HG03354 (cell line): Measurements from ENCODE around the gene SNX9.
A peak's percentile ranks its signal among the peaks of the same experiment; 100 is the strongest.
"Not testable (repeated sequence)": the region's sequence is repeated elsewhere in the genome, so short reads cannot be mapped to it uniquely, and the experiment has no call there.

Experiments
- ATAC-seq: cut with Tn5 transposase; IDR thresholded peaks from one replicate; pipeline ENCODE4 v1.9.1; 2021; ENCODE audit warnings: mild to moderate bottlenecking; ENCODE audit not compliant: unreplicated experiment, poor library complexity, severe bottlenecking

SNX9 gene

DNA sequence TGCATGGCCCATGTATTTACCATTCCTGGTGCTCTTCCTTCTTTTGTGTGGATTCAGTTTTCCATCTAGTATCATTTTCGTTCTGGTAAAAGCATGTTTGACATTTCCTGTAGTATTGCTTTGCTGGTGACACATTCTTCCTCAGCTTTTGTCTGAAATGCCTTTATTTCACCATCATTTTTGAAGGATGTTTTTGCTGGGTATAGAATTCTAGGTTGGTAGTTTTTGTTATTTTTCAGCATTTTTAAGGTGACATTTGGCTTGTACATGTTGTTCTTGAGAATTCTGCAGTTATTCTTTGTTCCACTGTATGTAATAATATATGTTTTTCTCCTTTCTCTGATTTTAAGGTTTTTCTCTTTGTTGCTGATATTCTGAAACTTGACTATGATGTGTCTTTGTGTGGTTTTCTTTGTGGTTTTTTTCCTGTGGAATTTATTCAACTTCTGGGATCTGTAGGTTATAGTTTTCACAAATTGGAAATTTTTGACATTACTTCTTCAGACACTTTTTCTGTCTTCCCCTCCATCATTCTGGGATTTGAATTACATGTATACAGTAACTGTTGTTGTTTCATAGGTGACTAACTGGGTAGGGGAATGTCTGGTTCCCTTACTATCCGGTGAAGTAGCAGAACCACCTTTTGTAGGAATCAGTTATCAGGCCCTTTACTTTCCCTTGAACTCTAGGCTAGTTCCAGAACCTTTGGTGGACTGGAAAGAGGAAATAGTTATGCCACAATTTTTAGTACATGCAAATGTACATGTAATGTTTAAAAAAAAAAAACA lies 30.2 kb downstream of the SNX9 start:
- no peak for ATAC-seq

DNA sequence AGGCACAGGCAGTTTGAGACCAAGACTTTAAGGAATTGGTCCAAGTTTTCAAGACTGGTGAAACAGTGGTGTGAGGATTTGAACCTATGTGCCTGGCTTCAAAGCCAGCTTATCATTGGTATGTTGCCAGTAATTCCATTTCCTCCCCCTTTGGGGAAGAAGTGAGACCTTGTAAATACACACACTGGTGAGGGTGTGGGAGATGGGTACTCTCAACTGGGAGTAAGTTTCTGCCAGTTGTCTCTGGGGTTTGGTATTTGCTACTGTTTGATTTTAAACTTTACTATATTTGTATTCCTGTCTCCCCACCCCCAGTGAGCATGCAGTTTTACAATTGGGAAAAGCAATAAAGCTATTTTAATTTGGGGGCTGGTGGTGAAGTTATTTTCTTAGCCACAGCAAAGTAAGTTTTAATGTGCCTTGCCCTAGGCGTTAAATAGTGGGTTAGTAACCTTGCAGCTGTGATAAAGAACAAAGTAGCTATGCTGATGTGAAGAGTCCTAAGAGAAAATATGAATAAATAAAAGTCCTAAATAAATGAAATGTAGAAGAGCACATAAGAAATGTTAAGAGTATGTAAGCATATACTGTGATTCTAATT lies 31.0 kb downstream of the SNX9 start:
- ATAC-seq = no peak

DNA sequence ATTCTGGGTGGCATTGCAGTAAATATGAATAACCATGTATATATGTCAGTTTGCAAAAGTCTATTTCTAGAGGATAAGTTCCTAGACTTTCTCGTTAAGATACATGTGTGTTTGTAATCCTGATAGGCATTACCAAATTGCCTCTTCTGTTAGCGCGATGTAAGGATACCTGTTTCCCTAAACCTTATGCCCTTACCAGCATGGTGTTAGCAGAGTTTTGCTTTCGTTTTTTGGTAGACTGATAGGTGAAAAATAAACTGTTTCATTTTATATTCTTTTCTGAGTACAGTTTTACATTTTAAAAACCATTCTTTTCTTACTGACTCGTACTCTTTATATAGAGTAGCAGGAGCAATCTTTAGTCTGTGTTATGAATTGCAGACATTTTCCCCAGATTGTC lies 32.3 kb downstream of the SNX9 start:
- no peak for ATAC-seq

DNA sequence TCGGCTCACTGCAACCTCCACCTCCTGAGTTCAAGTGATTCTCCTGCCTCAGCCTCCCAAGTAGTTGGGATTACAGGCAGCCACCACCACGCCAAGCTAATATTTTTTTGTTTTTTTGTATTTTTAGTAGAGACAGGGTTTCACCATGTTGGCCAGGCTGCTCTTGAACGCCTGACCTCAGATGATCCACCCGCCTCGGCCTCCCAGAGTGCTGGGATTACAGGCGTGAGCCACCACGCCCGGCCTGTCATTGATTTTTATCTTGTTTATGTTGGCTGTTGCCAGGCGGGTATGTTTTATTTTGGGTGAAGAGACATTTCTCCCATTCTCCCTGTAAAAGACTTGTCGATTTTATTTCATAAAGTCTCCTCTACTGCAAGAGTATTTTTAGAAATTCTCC lies 32.8 kb downstream of the SNX9 start:
- ATAC-seq = not testable (repeated sequence)

DNA sequence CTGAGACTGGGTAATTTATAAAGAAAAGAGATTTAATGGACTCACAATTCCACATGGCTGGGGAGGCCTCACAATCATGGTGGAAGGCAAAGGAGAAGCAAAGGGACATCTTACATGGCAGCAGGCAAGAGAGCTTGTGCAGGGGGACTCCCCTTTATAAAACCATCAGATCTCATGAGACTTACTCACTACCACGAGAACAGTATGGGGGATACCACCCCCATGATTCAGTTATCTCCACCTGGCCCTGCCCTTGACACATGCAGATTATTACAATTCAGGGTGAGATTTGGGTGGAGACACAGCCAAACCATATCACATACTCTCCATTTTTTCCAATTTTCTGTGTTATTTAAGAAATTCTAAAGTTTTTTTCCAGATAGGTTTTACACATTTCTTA lies 35.6 kb downstream of the SNX9 start:
- not testable (repeated sequence) for ATAC-seq

DNA sequence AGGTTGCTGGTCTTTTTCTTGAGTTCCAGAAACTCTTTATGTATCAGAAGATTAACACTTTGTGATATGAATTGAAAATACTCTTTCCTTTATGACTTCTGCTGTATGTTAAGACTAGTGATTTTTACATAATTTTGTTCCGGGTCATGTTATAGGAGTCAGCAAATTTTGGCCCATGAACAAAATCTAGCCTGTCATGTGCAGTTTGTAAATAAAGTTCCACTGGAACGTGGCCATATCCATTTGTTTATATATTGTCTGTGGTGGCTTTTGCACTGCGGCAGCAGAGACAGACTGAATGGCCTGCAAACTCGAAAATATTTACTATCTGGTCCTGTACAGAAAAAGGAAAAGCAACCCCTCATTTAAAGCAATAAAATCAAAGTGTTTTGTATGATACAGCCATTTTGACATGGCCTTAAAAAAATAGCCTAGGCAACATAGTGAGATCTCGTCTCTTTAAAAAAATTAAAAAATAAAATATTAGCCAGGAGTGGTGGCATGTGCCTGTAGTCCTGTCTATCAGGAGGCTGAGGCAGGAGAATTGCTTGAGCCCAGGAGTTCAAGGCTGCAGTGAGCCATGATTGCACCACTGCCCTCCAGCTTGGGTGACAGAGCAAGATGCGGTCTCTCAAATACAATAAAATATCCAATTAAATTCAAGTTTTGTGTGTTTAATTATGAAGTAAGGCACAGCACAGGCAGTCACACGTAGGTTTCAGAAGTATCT lies 36.9 kb downstream of the SNX9 start:
- ATAC-seq = no peak

DNA sequence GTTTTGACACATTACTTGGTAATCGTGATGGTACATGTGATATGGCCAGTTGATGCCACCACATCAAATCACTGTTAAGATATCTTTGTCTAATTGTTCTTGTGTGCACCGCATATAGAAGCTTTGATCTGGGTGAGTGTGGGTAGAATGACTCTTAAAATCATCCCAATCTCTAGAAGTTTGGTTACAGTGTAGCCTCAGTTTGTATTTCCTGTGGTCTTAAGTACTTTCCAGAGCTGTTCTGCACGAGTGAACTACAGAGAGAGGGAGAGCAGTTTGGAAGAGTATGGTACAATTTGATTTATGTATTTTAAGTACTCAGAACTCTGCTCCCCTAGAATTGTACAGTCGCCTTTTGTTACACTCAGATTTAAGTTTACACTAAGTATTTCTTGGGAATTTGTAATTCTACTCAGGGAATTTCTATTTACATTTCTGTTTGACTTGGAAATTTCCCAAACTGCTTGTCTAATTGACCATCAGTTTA lies 37.5 kb downstream of the SNX9 start:
- no peak for ATAC-seq

DNA sequence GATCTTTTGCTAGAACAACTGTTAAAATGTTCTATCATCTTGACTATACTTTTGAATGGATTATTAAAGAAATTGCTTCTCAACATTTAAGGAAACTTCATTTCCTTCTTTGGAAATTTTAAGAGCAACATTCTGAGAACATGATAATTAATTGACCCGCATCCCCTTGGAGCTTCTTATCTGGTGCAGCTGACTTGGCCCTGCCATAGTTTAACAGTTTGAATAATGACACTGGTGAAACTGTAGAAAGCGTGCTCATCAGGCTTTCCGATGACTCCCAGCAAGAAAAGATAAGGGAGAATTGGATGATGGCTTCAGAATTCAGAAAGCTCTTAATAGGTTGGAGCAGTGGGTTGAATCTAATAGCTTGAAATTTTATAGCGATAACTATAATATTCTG lies 38.1 kb downstream of the SNX9 start:
- ATAC-seq = no peak

DNA sequence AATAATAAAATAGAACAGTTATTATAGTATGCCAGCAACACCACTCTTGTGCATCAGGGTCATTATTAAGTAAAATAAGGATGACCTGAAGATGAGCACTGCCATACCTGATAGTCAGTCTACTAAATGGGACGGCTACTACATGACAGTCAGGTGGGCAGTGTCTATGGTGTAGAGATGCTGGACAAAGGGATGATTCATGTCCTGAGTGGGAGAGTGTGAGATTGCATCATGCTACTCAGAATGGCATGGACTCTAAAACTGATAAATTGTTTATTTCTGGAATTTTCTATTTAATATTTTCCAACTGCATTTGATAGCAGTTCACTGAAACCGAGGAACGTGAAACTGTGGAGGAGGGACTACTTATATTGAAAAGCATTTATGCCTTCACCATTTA lies 38.8 kb downstream of the SNX9 start:
- ATAC-seq = no peak

DNA sequence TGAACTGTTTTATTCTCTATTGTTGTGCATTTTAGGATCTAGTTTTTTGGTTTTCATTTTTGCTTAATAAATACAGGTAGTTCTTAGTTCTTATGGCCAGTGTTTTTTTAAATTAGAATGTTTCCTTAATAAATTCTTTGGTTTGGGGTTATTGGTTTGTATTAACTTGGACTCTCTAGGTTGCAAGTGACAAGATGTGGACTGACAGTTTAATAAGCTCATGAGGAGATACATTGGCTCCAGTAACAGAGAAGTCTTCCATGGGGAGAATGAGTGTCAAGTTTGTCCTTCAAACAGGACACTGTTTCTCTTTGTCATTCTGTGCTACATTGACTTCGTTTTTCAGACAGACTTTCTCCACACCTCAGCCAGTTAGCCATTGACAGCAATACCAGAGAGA lies 39.7 kb downstream of the SNX9 start:
- ATAC-seq = no peak

DNA sequence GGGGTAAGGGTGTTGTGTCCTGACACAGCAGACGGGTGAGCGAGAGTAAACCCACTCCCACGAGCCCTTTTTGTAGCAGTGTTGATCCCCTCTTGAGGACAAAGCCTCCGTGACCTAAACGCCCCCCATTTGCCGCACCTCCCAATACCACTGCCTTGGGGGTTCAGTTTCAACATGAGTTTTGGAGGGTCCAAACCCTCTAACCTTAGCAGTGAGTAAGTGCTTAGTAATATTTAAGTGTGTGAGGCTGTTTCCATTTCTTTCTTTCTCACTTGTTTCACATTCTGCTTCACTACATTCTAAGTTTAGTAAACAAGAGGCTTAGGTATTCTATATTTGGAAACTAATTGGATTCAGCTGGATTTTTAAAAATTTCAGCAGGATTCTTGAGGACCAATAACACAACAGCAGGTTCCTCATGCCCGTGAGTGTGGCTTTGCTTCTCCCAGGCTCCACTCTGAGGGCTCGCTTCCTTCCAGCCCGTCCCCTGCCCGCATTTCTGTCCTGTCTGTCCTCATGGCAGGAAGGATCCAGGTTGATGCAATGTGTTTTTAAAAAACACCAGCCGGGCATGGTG lies 41.2 kb downstream of the SNX9 start:
- ATAC-seq = no peak

DNA sequence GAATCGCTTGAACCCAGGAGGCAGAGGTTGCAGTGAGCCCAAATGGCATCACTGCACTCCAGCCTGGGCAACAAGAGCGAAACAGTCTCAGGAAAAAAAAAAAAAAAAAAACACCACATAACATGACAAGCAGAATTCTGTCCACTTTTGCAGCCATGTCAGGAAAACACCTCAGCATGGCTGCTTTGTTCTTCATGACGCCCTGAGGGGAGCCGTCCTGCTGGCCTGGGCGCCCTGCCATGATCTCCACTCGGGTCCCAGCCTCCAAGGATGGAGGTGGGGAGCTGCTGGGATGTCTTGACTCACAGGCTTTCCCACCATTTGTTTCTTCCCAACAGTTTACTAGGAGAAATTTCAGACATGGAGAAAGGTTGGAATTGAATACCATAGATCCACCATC lies 42.2 kb downstream of the SNX9 start:
- ATAC-seq = no peak

DNA sequence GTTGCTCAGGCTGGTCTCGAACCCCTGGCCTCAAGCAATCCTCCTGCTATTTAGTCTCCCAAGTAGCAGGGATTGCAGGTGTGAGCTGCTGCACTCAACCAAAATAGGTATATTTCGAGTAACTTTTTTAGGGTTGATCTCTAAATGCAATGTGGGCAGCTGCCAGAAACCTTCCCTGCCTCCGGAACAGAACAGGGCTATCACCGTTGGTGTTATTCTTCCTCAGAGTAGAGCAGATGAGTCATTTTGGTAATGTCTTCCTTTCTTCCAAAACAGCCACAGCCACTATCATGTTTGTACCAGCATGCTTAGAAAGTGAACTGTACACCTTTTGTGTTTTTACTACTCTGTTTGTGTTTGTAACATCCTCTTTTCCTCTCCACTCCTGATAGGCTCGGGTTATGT lies 44.1 kb downstream of the SNX9 start:
- ATAC-seq = no peak

DNA sequence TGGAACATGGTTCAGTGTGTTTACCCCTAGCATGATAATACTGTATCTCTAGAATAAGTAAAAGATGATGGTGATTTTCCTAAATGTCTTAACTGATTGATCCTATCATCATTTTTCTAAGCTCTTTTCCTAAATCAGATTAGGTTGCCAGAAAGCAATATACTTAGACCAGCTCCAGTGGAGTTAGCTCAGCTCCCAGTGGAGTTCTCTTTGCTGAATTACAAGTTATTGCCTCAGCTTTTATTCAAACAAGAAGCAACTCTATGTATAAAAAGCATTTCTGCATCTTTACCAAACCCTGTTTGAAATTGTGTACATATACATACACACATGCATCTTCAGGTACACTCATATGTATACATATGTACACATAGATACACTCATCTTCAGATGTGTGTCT lies 44.9 kb downstream of the SNX9 start:
- ATAC-seq = no peak

DNA sequence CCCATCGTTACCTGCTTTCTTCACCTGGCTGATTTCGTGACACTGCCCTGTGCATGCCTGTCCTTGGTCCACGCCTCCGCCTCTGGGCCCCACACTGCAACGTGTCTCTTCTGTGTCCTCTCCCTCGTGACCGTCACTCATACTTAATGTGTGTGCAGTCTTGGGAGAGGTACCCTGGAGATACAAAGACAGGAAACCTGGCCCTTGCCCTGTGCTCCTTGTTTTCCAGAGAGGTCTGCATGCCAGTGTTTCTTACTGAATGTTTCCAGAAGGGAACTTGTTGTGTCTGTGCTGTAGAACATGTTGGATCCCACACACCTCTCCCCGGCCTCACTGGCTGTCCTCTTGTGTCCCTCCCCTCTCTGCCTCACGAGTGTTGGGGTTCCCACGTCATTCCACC lies 45.8 kb downstream of the SNX9 start:
- ATAC-seq = no peak

DNA sequence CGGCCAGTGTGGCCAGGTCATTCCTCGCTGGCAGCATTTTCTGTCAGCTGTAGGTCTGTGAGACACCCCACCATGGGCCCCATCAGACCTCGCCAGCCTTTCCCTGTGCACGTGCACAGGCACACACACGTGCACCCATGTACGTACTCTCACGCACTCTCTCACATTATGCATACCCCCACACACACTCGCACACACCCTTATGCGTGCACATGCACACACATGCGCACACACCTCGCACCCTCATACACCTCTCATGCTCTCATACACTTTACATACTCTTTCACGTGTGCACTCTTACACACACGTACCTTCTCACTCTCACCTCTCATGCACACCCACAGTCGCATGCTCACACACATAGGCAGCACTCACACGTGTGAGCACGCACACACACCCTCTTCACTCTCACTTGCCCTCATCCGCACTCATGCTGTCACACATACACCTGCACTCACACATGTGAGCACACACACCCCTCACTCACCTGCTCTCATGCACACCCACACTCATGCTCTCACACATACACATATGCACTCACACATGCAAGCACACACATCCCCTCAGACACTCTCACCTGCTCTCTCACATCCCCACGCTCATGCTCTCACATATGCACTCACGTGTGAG lies 46.7 kb downstream of the SNX9 start:
- no peak for ATAC-seq

DNA sequence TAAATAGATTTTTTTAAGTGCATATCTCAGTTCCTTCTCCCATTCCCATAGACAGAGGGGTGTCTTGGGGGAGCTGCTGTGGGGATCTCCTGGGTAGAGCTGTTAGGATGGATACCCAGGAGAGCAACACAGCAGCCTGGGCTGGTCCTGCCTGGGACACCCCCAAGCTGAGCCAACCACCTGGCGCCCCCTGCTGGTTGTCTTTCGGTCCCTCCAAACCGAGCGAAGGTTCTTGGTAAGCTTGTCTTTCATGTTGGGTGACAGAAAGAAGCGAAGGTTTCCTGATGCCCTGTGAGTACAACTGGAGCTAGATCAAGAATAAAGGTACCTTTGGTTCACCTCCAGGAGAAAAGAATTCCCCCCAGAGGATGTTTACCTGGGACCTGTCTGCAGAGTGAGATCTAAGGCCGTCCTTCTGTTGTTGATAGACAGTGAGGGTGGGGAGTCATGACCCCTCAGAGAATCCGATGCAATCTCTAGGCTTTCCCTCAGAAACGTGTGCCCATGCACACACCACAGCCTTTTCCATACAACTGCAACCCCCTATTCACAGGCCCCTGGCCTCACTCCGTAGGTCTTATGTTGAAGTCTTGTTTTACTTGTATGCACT lies 50.8 kb downstream of the SNX9 start:
- ATAC-seq = peak; percentile 75

DNA sequence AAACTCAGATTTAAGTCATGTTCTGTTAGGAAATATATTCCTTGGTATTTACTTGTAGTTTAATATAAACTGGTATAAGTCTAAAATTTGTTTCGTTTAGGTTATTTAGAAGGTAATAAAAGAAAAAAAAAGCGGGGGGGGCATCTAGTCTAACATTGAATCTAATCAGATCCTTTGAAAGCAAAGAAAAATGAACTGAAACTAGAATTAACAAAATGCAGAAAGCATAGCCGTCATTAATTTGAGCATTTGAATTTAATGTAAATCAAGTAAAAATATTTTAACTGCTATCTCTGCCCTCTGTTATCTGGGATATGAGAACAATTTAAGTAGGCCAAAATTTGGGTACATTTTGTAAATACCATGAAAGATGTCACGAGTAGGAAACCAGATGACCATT lies 54.1 kb downstream of the SNX9 start:
- no peak for ATAC-seq

DNA sequence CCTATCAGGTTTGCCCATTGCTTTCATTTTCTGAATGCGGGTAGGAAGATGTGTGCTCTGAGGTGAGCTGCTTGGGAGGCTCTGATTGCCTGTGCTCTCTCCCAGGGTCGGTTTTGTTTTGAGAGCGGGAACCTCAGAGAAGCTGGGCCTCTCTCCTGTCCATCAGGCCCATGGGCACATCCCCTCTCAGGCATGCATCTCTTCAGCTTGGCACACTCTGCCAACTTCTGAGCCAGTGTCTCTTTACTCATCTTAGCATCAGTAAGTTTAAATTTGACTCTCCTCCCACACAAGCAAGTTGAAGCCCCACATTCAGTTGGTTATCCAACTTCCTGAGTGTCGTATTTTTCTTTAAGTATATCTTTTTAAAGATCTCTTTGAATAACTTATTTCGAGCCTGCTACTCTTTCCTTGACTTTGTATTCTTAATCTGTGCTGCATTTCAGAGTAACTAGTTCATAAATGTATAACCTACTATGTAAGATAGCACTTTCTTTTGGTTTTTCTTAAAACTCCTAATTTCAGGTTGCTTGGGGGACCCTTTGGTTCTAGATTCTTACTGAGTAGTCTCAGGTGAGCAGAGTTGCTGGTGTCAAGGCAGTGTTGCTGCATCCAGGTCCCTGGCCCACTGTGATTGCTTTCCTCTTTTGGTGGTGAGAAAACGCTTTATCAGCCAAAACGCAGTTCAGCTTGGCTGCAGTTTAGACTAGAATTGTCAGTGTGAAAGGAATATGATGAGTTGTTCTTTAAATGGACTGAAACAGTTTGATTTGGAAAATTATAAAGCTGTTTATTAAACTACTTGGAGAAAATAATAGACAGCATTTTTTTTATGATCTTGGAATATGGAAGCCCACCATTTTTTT lies 54.8 kb downstream of the SNX9 start:
- no peak for ATAC-seq
